ENCODE results near the gene MXRA8.

The MXRA8 gene

DNA sequence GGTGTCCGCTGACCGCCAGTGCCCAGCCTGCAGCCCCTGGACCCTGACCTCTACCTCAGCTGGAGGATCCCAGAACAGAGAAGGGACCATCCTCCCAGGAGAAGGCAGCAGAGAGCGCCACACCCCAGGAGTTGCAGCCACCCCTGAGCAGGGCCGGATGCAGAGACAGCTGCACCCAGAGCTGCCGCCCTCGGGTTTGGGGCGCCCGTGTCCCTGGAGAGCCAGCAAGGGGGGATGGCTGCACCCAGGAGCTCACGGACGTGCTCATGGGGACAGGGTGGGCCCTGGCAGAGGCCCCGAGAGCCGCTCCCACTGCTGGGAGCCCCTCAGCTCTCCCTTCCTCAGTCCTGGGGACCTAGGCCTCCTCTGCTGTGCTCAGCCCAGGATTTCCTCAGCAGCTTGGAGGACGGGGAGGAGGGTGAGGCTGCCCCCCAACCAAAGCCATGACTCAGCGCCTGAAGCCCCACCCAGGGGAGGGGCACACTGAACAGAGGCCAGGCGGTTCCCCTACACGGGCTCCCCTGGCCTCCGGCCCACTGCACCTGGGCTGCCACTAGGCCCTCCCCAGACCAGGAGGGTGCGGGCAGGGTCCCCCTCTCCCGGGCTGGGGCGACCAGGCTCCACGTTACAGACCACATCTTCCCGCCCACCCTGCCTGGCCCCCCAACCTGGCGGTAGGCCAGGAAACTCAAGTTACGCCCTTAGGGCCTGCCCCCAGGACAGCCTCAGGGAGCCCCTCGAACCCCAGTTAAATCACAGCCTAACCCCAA, 52.9 kb downstream of the MXRA8 start:
- TF ChIP-seq, protein P1, sequence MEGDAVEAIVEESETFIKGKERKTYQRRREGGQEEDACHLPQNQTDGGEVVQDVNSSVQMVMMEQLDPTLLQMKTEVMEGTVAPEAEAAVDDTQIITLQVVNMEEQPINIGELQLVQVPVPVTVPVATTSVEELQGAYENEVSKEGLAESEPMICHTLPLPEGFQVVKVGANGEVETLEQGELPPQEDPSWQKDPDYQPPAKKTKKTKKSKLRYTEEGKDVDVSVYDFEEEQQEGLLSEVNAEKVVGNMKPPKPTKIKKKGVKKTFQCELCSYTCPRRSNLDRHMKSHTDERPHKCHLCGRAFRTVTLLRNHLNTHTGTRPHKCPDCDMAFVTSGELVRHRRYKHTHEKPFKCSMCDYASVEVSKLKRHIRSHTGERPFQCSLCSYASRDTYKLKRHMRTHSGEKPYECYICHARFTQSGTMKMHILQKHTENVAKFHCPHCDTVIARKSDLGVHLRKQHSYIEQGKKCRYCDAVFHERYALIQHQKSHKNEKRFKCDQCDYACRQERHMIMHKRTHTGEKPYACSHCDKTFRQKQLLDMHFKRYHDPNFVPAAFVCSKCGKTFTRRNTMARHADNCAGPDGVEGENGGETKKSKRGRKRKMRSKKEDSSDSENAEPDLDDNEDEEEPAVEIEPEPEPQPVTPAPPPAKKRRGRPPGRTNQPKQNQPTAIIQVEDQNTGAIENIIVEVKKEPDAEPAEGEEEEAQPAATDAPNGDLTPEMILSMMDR (IDR thresholded peaks at IDR 0.05; ENCODE audit: low read depth, low read length, missing control alignments), result peak; percentile 16
- H3K4me3 ChIP-seq (ENCODE audit: low read depth, low read length), result peak overlapping the region; percentile 76
- DNase-seq (ENCODE audit: low read depth), result peak; percentile 33

DNA sequence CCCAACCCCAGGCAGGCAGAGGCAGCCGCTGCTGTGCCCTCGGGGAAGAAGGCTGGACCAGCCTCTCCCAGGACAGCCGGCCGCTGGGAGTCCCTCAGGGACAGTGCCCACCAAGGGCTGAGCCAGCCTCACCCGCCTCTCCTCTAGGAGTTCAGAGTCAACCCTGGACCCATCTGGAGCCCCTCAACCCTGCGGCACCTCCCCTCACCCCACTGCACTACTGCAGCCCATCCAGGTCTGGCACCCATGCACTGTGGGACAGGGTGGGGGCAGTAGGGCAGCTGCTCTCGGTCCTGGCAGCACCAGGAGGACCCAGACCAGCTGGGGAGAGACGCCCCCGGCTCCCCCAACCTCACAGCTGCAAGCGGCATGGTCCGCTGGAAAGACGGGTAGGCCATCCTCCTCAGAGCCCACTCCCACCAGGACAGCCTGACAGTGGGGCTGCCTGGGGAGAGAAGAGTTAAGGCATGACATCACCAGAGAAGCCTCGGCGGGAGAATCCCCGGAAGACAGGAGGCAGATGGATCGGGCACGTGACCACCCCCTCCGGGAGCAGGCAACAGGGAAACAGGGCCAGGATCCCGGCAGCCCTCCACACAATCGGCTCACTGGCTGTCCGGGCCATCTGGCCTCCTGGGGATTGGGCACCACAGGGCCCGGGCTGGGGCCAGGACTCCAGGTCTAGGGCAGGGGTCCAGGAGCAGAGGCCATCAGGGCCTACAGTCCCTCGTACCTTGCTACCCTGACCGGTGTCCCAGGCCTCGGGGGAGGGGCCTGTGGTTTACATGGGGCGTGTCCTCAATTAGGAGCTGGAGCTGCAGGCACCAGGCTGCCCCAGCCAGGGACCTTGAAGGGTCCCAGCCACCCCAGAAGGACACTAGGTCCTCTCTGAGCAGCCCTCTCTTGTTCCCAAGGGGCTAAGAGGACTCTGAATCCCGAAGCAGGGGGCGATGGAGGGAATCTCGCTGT, 53.7 kb downstream of the MXRA8 start:
- H3K4me3 ChIP-seq (ENCODE audit: low read depth, low read length), result peak overlapping the region; percentile 76
- no peak for DNase-seq (ENCODE audit: low read depth)
- TF ChIP-seq, protein P1 (IDR thresholded peaks at IDR 0.05; ENCODE audit: low read depth, low read length, missing control alignments), result no peak

DNA sequence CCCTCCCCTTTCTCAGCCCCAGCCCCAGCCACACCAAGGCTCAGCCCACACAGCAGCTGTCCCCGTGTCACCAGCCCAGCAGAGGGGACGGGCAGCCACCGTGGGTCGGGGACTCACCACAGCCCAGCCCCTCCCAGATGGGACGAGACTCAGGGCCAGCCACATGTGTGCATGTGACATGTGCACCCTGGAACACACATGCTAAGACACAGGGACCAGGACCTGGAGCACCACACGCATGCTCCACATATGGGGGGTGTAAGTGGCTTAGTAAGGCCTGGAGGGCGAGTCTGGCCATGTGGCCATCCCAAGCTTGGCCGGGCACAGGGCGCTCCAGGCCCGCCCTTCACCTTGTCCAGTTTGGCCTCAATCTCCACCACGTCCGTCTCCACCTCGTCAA, 54.6 kb downstream of the MXRA8 start:
- no peak for DNase-seq (ENCODE audit: low read depth)
- H3K4me3 ChIP-seq (ENCODE audit: low read depth, low read length), result no peak overlapping the region
- TF ChIP-seq, protein P1 (IDR thresholded peaks at IDR 0.05; ENCODE audit: low read depth, low read length, missing control alignments), result no peak

DNA sequence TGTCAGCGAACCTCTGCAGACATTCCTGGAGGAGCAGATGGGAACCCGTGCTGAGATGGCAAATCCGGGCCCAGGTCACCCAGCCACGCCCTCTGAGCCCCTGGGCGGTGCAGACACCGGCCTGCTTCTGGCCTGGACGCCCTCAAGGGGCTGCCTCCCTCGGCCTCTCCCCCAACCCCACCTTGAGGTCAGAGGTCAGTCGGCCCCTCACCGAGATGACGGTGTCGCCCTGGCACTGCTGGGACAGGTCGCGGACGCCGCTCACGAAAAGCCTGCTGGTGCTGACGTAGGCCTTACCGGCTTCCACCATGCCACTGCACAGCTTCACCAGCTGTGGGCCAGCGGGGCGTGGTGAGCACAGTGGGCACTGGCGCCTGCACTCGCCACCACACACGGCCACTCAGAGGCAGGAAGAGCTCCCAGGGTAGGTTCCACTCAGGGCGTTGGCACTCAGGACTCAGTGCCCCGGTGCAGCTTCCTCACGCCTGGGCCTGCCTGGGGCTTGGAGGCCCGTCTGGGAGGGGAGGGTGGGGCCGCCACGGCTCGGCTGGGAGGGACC, 55.3 kb downstream of the MXRA8 start:
- DNase-seq (ENCODE audit: low read depth), result no peak
- TF ChIP-seq, protein P1 (IDR thresholded peaks at IDR 0.05; ENCODE audit: low read depth, low read length, missing control alignments), result no peak
- H3K4me3 ChIP-seq (ENCODE audit: low read depth, low read length), result no peak overlapping the region
